ENCODE measurements around the gene PIBF1. TPM values are rescaled to one million over a fixed set of nuclear protein-coding genes. Genes with fewer than 3 reads are reported as not detected.

Gene PIBF1
- total RNA-seq, 1 experiment from 2014 or later = 12.9 TPM

- DNase-seq (ENCODE audit: low spot score) (no peak), ATAC-seq (no peak)
- TF ChIP-seq ZNF121 (CRISPR knock-in tag; IDR thresholded peaks at IDR 0.05) = no peak
- TF ChIP-seq MLX (CRISPR knock-in tag; IDR thresholded peaks at IDR 0.05) = no peak
- TF ChIP-seq ZNF219 (CRISPR knock-in tag; IDR thresholded peaks at IDR 0.05; ENCODE audit: borderline replicate concordance) = no peak
- TF ChIP-seq STAT6 (CRISPR knock-in tag; conservative IDR thresholded peaks at IDR 0.05; ENCODE audit: low read depth) = no peak
- no peak for TF ChIP-seq EMX1 (CRISPR knock-in tag; IDR thresholded peaks at IDR 0.05)
- TF ChIP-seq ELF4 (CRISPR knock-in tag; IDR thresholded peaks at IDR 0.05; ENCODE audit: low read depth) = no peak
- TF ChIP-seq USF2 (CRISPR knock-in tag; IDR thresholded peaks at IDR 0.05) = no peak
- no peak for TF ChIP-seq TP53 (CRISPR knock-in tag; IDR thresholded peaks at IDR 0.05)
- TF ChIP-seq PRDM15 (CRISPR knock-in tag; IDR thresholded peaks at IDR 0.05) = no peak
- TF ChIP-seq PREB (CRISPR knock-in tag; IDR thresholded peaks at IDR 0.05; ENCODE audit: borderline replicate concordance) = no peak
- no peak for TF ChIP-seq TCF7 (CRISPR knock-in tag; IDR thresholded peaks at IDR 0.05; ENCODE audit: low read depth)
- no peak for TF ChIP-seq ZNF425 (CRISPR knock-in tag; conservative IDR thresholded peaks at IDR 0.05)
- TF ChIP-seq ZNF416 (CRISPR knock-in tag; IDR thresholded peaks at IDR 0.05) = no peak
- no peak for TF ChIP-seq ETV6 (CRISPR knock-in tag; IDR thresholded peaks at IDR 0.05)
- no peak for TF ChIP-seq MXD4 (CRISPR knock-in tag; IDR thresholded peaks at IDR 0.05; ENCODE audit: borderline replicate concordance)
- no peak for TF ChIP-seq ZBTB21 (CRISPR knock-in tag; IDR thresholded peaks at IDR 0.05; ENCODE audit: borderline replicate concordance)
- no peak for TF ChIP-seq PRRX2 (CRISPR knock-in tag; IDR thresholded peaks at IDR 0.05)
- no peak for TF ChIP-seq ZNF532 (CRISPR knock-in tag; IDR thresholded peaks at IDR 0.05; ENCODE audit: borderline replicate concordance)
- TF ChIP-seq OVOL2 (CRISPR knock-in tag; IDR thresholded peaks at IDR 0.05; ENCODE audit: borderline replicate concordance) = no peak
- TF ChIP-seq RORB (CRISPR knock-in tag; IDR thresholded peaks at IDR 0.05) = no peak
- H3K27me3 Mint-ChIP-seq (ENCODE audit: low read depth) = no peaks in the 10 kb centered on the region
- CTCF ChIA-PET = no interaction called here
- POLR2A ChIA-PET = no interaction called here
- H3K27ac Mint-ChIP-seq = no peak overlapping the region
- H3K9me3 Mint-ChIP-seq = peaks cover 4% of the 10 kb centered on the region; the same call in 1 of the 2 replicates
- no peaks in the 10 kb centered on the region for H3K4me1 Mint-ChIP-seq
- peaks cover 75% of the 10 kb centered on the region for H3K36me3 Mint-ChIP-seq
- no peak overlapping the region for H3K4me3 Mint-ChIP-seq
These were observed 30.7 kb upstream of the PIBF1 start for GRCh38 chr13:72751220-72751619.

All from WTC11 (cell line).